D721Med (cell line): Measurements from ENCODE around the gene OOSP2.
"Not testable (repeated sequence)": the region's sequence is repeated elsewhere in the genome, so short reads cannot be mapped to it uniquely, and the experiment has no call there.

Source experiments
- DNase-seq: peaks from one replicate; pipeline ENCODE4 v3.0.0; 2011; ENCODE audit warnings: low spot score; ENCODE audit not compliant: insufficient read length
- FAIRE-seq: peaks from 2 replicates; lab custom pipeline; 2011; peaks lifted over from hg19 to GRCh38; lab: Jason Lieb, UNC
- CTCF ChIP-seq: IDR thresholded peaks from 2 replicates; pipeline ENCODE4 v1.5.1; 2012; ENCODE audit warnings: mild to moderate bottlenecking, control low read depth; ENCODE audit not compliant: insufficient read depth; ENCODE audit errors: missing control alignments

The OOSP2 gene

GRCh38 chr11:60059521-60060240 is 19.5 kb downstream of the OOSP2 start:
- no peak for TF ChIP-seq CTCF
- no peak for FAIRE-seq
- DNase-seq, result no peak

- DNase-seq (no peak), FAIRE-seq (no peak)
- TF ChIP-seq CTCF, result no peak
These were observed 23.9 kb downstream of the OOSP2 start for GRCh38 chr11:60064111-60064510.

- no peak for FAIRE-seq
- no peak for TF ChIP-seq CTCF
- DNase-seq, result no peak
These were observed 25.6 kb downstream of the OOSP2 start for GRCh38 chr11:60065801-60066200.

- TF ChIP-seq CTCF, result no peak
These were observed 29.2 kb downstream of the OOSP2 start for GRCh38 chr11:60069450-60069849.

GRCh38 chr11:60071644-60072043 is 31.4 kb downstream of the OOSP2 start:
- FAIRE-seq, DNase-seq: not testable (repeated sequence)

More at GRCh38 chr11:60069450-60069849, 29.2 kb downstream of the OOSP2 start:
- DNase-seq, result no peak
- FAIRE-seq, result no peak

GRCh38 chr11:60077216-60077817 is 37.1 kb downstream of the OOSP2 start:
- no peak for FAIRE-seq
- TF ChIP-seq CTCF, result no peak
- no peak for DNase-seq

- DNase-seq (no peak), FAIRE-seq (no peak)
- no peak for TF ChIP-seq CTCF
These were observed 37.8 kb downstream of the OOSP2 start for GRCh38 chr11:60077981-60078380.
